ENCODE results near the gene ACP3.

- TF ChIP-seq, protein P1, sequence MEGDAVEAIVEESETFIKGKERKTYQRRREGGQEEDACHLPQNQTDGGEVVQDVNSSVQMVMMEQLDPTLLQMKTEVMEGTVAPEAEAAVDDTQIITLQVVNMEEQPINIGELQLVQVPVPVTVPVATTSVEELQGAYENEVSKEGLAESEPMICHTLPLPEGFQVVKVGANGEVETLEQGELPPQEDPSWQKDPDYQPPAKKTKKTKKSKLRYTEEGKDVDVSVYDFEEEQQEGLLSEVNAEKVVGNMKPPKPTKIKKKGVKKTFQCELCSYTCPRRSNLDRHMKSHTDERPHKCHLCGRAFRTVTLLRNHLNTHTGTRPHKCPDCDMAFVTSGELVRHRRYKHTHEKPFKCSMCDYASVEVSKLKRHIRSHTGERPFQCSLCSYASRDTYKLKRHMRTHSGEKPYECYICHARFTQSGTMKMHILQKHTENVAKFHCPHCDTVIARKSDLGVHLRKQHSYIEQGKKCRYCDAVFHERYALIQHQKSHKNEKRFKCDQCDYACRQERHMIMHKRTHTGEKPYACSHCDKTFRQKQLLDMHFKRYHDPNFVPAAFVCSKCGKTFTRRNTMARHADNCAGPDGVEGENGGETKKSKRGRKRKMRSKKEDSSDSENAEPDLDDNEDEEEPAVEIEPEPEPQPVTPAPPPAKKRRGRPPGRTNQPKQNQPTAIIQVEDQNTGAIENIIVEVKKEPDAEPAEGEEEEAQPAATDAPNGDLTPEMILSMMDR (conservative IDR thresholded peaks at IDR 0.05) = no peak
- TF ChIP-seq ZFX (IDR thresholded peaks at IDR 0.05) = no peak
Measured at GRCh38 chr3:132325103-132325606, 7.9 kb downstream of the ACP3 start.
